Subcutaneous adipose tissue (tissue), 4 donors: Measurements from ENCODE around the gene ACP7. TPM values are rescaled to one million over a fixed set of nuclear protein-coding genes. Genes with fewer than 3 reads are reported as not detected.

ENCODE experiments used
- total RNA-seq, 4 donors: library from RNA; depleted of rRNA; stranded (reverse); fragments of >200 nt; gene quantifications; one replicate each; pipeline ENCODE4 v1.1.0, GENCODE V29; 2016
- TF ChIP-seq, protein P1 (sequence below): fragments of 450-650 bp; IDR thresholded peaks from one replicate; pipeline ENCODE4 v1.5.1; 2016; ENCODE audit warnings: low read depth, mild to moderate bottlenecking, control low read depth, antibody characterized with exemption, moderate library complexity

ACP7 gene
- total RNA-seq, 4 donors from 2014 or later: not detected

DNA sequence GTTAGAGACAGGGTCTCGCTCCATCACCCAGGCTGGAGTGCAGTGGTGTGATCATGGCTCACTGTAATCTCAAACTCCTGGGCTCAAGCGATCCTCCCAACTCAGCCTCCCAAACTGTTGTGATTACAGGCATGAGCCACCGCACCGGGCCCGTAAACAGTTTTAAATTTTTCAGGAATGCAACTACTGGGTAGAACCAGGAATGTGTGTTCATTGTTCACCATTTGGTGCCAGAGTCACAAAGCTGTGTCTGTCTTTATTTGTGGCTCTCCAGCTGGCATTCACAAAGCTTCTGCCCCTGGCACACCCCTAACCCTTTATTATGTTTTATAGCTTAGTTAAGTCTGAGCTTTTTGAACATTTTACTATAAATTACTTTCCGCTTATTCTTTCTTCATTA, 19.8 kb upstream of the ACP7 start:
- TF ChIP-seq, protein P1, sequence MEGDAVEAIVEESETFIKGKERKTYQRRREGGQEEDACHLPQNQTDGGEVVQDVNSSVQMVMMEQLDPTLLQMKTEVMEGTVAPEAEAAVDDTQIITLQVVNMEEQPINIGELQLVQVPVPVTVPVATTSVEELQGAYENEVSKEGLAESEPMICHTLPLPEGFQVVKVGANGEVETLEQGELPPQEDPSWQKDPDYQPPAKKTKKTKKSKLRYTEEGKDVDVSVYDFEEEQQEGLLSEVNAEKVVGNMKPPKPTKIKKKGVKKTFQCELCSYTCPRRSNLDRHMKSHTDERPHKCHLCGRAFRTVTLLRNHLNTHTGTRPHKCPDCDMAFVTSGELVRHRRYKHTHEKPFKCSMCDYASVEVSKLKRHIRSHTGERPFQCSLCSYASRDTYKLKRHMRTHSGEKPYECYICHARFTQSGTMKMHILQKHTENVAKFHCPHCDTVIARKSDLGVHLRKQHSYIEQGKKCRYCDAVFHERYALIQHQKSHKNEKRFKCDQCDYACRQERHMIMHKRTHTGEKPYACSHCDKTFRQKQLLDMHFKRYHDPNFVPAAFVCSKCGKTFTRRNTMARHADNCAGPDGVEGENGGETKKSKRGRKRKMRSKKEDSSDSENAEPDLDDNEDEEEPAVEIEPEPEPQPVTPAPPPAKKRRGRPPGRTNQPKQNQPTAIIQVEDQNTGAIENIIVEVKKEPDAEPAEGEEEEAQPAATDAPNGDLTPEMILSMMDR: no peak

DNA sequence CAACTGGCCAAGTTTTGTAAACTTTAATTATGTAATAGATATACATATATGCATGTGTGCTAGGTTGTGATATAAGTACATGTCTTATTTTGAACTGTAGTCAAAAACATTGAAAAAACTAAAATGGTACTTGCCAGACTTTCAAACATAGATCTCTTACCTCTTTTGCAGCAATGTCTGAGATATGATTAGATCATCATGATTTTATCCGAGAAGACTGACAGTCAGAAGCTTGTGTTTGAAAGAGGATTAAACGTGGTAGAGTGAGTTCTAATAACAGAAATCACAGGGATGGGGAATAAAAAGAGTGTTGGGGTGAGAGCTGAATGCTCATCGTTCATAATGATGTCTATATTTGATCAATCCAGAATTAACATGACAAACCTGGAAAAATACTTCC, 18.2 kb upstream of the ACP7 start:
- TF ChIP-seq, protein P1: no peak

DNA sequence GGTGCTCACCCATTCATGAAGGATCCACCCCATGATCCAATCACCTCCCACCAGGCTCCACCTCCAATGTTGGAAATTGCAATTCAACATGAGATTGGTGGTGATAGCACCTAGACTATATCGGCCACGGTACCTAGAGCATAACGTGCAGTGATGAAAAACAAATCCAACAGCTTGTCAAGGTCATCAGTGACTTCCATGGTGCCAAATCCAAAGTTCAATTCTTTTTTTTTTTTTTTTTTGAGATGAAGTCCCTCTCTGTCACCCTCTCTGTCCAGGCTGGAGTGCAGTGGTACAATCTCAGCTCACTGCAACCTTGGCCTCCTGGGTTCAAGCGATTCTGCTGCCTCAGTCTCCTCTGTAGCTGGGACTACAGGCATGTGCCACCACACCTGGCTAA, 17.1 kb upstream of the ACP7 start:
- TF ChIP-seq, protein P1: no peak

DNA sequence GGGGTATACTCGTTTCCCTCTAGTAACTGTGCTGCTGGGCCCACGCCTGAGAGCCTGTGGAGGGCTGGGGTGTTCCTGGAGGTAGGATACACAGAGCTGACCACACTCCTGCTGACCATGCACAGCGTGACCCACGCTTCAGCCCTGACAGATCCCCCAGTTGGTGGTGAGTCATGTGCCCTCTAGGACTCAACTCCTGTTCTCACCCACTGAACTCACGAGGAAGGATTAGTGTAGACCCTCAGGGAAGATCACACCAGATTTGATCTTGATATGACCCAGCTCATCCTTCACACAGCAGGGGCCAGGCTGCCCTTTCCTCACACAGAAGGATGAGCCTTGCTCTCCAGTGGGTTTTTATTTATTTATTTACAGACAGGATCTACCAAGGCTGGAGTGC, 13.3 kb upstream of the ACP7 start:
- TF ChIP-seq, protein P1: no peak

DNA sequence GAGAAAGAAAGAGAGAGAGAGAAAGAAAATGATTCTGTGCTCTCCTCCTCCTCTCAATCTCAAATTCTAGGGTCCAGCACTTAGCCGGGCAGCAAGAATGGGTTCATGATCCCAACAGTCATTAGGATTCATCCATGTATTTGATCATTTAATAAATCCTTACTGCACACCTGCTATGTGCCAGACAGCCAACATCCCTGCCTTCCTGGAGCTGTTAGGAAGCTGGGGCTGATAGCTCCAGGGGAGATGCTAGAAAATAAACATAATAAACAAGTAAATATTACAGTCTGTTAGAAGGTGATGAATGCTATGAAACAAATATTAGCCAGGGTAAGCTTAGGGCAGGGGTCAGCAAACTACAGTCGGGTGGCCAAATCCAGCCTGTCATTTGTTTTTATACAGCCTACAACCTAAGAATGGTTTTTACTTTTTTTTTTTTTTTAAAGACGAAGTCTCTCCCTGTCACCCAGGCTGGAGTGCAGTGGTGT, 9.9 kb upstream of the ACP7 start:
- TF ChIP-seq, protein P1: no peak

DNA sequence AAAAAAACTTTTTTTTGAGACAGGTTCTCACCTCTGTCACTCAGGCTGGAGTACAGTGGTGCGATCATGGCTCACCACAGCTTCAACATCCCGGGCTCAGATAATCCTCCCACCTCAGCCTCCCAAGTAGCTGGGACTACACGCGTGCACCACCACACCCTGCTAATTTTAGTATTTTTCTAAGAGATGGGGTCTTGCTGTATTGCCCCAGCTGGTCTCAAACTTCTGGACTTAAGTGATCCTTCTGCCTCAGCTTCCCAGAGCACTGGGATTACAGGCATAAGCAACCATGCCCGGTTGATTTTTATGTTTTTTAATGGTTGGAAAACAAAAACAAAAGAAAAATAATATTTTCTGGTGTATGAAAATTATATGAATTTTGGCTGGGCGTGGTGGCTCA, 9.2 kb upstream of the ACP7 start:
- TF ChIP-seq, protein P1: no peak

DNA sequence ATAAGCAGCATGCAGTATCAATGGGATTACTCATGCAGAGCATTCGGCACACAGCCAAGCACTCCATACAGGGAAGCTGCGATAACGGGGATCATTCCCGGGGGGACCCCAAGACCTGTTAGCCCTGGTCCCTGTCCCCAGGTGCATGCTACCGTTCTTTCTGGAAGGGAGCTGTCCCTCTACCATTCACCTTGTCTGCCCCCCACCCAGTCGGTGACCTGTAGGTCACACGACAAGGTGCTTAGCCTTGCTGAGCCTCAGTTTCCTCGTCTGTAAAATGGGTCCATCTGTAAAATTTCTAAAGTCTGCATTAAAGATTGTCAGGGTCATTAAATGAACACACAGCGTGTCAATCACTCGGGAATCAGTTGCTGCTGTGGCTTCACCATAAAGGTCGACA, 6.8 kb upstream of the ACP7 start:
- TF ChIP-seq, protein P1: no peak
